ENCODE measurements around the gene PCDH18.
"Not testable (repeated sequence)": the region's sequence is repeated elsewhere in the genome, so short reads cannot be mapped to it uniquely, and the experiment has no call there.

Gene PCDH18

GRCh38 chr4:137531986-137532868, at the start of gene PCDH18:
Gene PCDH18, minus strand, starts transcription at chr4:137532494. Its CDS starts 406 bp downstream, at chr4:137532088.
- no peak for DNase-seq

DNA sequence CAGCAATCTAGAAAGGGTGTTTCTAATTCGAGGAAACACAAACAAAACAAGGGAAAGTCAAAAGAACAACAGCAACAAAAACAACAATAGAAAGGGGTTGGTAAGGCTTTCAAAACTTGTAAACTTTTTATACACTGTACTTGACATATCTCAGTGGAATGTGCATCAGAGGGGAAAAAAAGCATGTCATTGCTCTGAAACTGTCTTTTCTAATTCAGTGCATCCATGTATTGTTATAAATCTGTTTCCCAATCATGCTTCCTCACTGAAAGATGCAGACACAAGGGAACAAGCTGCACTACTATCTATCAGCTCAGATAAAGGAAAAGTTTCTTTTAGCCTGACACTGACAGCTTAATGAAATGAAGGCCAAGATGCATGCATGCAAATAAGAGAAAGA, 44.2 kb upstream of the PCDH18 start:
- no peak for DNase-seq

DNA sequence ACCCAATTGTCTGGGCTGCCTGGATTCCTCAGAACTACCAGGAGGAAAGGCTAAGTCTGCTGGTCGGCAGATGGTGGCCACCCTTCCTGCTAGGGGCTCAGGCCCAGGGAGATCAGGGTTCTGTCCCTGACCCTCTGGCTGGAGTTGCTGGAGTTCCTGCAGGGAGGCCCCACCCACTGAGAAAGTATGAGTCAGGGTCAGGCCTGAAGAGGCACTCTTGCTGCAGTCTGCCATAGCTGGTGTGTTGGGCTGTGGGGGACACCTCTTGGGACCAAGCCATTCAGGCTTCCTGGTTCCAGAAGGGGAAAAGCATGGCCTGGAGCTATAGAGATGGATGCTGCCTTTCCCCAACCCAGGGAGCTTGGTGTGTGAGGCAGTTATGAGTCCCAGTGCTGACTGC, 40.4 kb upstream of the PCDH18 start:
- DNase-seq: no peak

DNA sequence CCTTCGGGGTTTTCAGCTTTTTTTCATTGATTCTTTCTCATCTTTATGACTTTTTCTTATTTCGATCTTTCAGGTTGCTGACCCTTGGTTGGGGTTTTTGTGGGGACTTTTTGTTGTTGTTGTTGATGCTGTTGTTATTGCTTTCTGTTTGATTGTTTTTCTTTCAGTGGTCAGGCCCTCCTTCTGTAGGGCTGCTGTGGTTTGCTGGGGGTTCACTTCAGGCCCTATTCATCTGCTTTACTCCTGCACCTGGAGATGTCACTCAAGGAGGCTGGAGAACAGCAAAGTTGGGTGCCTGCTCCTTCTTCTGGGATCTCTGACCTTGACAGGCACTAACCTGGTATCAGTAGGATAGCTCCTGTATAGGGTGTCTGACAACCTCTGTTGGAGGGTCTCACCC, 39.9 kb upstream of the PCDH18 start:
- no peak for DNase-seq

DNA sequence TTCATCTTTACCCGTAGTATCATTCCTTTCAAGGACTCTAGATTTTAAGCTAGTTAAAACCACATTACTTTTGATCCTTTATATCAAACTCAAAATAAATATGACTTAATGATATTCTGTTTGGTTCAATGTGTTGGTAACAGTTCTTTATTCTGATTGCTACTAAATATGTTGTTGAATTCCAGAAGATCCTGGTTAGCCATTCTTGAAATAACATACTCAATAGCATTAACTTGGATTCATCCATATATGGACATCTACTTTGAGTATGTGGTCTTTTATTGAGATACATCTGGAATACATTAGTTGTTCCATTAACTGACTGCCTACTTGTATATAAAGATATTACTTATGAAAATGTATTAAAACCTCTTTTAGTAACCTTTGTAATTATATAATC, 27.5 kb upstream of the PCDH18 start:
- no peak for DNase-seq

DNA sequence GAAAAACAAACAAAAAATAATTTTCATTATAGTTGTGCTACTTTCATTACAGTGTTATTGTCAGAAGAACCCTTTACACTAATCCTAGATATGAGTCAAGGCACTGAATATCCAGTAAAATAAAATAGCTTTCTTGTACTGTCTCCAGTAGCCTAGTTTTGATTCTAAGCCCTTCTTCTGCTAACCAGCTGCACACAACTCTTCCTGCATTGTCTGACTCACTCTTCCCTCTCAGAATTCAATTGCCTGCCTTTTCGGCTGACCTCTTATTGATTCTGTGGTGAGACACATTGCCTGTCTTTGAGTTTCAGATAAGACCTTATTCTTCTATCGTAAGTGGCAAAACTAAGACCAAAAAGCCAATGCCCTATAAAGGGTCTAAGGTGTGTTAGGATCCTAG, 26.7 kb upstream of the PCDH18 start:
- no peak for DNase-seq

GRCh38 chr4:137545461-137545861, 13.2 kb upstream of the PCDH18 start:
- no peak for DNase-seq

DNA sequence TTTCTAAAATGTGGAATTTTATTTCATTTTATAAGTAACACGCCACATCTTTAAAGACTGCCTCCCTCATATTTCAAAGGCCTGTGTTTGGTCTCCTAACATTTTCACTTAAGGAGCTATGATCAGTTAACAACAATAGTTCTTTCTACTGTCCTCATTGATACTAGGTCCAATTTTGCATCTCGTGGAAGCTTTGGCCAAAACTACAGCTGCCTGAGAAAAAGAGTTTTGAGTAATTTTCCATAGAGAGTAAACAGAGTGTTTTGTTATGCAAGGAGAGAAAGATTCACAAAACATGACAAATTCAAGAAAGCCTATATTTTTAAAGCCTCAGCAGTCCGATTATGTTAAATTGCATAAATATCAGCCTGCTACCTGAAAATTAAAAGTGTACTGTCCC, 11.4 kb upstream of the PCDH18 start:
- no peak for DNase-seq

- no peak for DNase-seq
Measured at GRCh38 chr4:137543198-137543597, 10.9 kb upstream of the PCDH18 start.

- DNase-seq: no peak
Measured at GRCh38 chr4:137541876-137542646, 9.8 kb upstream of the PCDH18 start.

DNA sequence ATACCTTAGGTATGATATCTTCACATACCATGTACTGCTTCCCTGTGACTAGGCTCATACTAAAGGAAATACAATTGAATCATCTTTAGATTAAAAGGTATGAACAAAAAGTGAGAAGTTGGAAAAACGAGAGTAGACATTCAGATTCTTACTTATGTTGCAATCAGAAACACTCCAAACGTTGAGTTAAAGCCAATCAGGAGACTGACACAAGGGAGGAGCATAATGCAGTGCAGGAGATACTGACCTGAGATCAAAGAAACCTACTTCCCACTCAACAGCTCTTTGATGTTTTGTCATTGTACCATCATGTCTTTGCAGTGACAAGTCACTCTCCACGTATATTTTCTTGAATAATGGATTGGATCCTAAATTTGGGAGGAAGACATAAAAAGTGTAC, 8.9 kb upstream of the PCDH18 start:
- no peak for DNase-seq

DNA sequence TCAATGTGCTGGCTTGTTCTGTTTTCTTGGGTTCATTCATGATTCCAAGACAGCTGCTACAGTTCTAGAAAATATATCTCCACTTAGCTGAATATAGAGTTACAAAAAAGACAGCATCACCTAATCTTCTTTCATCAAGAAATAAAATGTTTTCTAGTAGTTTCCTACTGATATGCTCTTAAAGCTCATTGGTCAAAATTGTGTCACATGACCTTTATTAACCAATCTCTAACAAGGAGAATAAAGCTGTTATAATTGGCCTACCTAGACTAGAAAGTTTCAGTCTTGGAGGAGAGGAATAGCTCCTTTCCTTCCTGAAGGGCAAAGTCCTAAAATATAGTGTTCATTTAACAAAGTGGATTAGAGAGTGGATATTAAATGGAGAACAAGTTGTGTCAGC, 8.1 kb upstream of the PCDH18 start:
- no peak for DNase-seq

DNA sequence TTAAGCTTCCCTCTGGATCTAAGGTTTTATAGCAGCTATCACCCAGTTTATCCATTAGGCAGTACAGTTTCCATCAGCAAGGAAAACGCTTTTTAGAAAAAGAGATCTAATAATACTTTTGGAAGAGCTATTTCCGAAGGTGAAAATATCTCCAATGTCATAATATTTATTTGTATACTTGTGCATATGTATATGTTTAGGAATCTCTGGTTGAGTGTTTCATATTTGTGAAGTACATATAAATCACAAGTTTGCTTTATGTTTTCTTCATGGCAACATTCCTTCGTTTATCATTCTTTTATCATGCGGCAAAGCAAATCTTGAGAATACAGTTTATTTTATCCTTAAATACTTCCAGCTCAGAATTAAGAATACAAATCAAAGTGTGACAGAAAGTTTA, 6.2 kb upstream of the PCDH18 start:
- no peak for DNase-seq

GRCh38 chr4:137537807-137538206, 5.5 kb upstream of the PCDH18 start:
- DNase-seq: not testable (repeated sequence)

DNA sequence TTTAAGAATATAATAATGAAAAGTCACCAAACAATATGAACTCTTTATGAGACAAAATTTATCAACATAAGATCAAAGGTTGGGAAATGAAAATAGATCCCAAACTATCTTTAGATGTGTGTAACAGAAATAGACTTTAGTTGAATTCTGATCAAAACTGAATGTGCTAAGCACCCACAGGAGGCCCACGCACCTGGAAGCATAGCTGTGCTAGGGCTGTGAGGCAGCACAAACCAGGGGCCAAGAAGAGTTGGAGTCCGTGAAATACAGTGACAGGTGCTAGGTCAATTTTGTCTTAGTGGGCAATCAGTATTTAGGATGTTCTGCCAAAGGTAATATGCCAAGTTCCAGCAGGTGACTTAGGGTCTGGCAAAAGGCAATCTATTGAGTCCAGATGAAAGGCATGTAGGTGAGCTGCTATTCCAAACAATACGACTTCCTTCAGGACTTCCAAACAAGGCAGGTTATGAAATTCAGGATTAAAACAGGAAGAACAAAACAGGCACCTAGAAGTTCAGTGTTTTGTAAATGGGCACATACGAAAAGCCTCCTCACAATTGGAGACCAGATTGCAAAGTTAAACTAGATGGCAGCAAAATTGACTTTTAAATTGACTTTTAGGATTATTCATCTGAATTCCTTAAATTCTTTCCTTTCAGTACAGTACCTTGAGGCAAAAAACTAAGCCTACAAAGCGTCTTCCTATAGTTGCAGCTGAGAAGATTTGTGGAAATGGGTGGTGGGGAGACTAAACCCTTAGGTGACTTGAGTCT, 4.7 kb upstream of the PCDH18 start:
- DNase-seq: no peak

GRCh38 chr4:137535718-137536117, 3.4 kb upstream of the PCDH18 start:
- DNase-seq: no peak

- DNase-seq: no peak
Measured at GRCh38 chr4:137534516-137534915, 2.2 kb upstream of the PCDH18 start.

GRCh38 chr4:137533855-137534254, 1.6 kb upstream of the PCDH18 start:
- no peak for DNase-seq

- DNase-seq: no peak
Measured at GRCh38 chr4:137532869-137533236, 559 bp upstream of the PCDH18 start.

- no peak for DNase-seq
Measured at GRCh38 chr4:137531168-137531985, 917 bp downstream of the PCDH18 start.

GRCh38 chr4:137530176-137530575, 2.1 kb downstream of the PCDH18 start:
- no peak for DNase-seq

DNA sequence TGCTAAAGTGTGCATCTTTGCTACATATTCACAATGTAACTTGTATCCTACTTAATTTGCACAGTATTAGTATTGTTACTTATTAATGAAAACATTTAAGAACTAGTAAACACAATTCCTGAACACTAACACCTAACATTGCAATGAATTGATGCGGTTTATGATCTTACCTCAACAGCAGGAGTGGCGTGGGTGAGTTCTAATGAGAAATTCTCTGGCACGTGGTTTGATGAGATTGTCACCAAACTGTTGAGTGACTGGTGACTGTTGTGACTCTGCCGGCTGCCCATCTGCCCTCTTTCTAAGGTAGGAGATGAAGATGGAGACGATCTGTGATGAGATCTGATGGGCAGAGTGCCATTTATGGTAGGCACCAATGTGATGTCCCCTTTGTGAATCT, 2.9 kb downstream of the PCDH18 start:
- DNase-seq: no peak

- DNase-seq: no peak
Measured at GRCh38 chr4:137528673-137529072, 3.6 kb downstream of the PCDH18 start.

All from NCI-H1092 treated with DMSO at 0.1 percent for 48 hours (cell line).